GM19467 (cell line): ENCODE measurements around the gene WWOX.

Experiments
- ATAC-seq: cut with Tn5 transposase; IDR thresholded peaks from one replicate; pipeline ENCODE4 v1.9.1; 2021; ENCODE audit warnings: mild to moderate bottlenecking, moderate library complexity; ENCODE audit not compliant: unreplicated experiment

Gene WWOX

DNA sequence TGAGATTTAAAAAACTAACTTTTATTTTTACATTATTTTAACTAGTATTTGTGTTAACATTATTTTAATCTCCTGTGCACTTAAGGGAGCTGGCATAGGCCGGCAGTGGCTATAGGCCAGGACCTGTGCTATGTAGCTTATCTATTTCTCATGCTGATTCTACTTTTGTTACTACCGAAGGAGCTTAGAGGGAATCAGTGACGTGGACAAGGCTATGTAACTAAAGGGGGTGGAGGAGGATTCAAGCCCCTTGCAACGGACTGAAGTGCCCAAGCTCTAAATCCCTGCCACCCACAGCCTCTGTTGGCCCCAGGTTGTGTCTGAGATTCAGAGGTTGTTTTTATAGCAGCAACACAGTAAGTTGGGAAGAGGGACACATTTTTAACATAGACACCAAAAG is 356.4 kb downstream of the WWOX start:
- no peak for ATAC-seq

DNA sequence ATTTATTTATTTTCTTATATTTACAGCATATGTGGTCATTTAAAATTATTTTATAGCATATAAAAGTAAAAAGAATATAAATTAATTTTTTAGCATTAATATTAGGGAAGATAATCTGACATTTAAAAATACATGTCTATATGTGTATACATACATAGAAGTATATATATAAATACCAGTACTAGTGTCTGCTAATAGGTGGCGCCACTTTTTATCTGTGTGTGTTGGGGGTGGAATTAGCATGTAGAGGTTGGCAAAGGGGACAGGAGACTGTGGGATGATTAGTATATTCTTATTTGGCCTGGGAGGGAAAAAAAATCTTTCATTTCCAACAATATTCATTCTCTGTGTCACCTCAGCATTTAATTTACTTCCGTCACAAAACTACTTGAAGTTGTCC is 359.1 kb downstream of the WWOX start:
- ATAC-seq, result no peak

DNA sequence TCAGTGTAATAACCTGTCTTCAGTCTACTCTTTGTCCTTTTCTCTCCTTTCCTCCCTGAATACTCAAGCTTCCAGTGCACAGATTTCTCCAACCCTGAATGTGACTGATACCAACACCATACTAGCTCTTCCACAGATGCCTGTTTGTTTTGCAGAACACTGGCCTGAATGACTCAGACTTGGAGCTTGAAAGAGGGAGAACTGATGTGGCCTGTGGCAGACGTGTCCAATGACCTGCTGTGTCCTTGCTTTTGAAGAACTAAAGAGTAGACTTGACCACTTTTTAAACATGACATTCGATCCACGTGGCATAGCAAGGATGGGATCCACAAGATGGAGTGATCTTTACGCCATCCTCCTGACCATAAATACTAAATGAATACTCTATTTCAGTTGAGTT is 361.0 kb downstream of the WWOX start:
- ATAC-seq, result no peak

DNA sequence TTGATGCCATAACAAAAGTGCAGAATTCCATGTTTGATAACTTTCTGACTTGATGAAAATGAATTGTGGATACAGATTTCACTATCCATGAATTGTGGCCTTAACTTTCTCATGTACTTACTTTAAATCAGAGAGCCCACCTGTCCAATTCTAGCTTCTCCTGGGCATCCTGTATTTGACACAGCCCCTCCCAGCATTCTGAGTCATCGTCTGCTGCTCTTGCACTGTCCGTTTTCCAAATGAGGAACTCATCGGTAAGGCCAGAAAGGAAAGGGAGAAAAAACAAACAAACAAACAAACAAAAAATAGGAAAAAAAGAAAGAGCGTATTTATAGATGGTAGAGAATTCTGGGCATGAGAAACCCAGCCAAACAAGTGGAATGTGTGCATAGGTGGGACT is 361.6 kb downstream of the WWOX start:
- ATAC-seq, result no peak

DNA sequence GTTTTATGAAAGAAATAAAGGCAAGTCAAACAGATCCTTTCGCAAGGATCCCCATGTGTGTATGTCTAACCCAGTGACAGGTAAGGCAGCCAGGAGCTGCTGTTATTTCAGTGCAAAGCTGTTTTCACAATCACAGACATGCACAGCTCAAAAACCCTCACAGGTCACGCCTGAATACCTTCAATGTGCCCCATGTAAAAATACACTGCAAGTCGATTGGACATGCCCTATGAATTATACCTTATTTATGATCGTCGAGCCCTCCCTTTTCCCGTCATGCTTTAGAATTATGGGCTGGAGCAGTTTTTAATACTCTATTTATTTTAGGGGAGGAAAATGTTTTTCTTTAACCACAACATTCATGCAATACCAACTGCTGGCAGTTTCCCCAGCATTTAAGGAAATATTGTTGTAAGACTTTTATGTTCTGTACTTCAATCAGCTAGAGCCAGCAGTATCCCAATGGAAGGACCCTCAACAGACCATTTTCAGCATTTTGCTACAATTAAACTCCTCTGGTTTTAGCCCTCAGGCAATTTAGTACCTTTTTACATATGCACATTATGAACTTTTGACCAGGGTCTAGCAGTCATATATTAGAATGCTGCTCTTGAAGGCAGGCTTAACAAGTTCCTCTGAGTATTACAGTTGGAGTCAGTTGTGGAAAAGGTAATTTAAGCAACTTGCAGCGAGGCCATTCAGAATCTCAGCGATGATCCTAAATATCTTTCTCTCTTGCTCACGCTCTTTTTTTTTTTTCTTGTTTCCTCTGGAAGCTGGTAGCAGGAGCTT is 362.2 kb downstream of the WWOX start:
- no peak for ATAC-seq

DNA sequence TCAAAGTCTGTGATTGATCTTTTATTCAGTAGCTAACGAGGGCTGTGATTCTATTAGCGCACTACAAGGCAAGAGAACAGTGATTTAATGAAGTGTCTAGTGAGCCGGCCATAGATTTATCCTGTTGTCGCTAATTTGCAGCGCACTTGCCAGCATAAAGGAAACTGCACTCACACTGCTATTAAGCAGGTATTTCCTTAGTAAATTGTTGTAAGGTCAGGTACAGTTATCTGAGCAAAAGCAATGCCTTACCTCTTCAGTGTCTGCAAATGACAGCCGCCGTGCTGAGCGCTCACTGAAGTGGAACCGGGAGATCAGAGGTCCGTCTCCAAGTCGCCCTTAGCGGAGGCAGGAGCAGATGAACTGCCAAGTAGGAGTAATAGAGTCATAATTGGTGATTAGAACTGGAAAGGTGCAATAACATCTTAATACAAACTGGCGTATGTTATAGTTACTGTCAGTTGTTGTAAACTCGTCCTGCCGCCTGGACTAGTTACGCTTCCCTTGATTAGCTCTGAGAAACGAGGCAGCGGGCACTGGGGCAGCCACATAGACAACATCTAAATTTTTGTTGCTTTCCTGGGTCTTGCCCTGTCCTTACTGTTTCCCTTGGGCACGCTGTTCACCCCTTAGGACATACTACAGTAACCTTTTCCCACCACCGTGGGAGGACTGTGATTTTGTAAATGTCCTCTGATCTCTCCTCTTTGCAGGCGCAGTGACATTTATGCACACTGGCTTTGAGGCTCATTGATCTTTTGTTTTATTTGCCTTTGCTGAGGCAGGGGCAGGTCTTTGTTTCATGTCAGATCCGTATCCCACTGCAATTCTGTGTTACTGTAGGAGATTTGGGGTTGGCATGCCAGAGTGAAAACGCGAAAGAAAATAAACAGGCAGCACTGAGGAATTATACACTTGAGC is 363.1 kb downstream of the WWOX start:
- ATAC-seq, result no peak

DNA sequence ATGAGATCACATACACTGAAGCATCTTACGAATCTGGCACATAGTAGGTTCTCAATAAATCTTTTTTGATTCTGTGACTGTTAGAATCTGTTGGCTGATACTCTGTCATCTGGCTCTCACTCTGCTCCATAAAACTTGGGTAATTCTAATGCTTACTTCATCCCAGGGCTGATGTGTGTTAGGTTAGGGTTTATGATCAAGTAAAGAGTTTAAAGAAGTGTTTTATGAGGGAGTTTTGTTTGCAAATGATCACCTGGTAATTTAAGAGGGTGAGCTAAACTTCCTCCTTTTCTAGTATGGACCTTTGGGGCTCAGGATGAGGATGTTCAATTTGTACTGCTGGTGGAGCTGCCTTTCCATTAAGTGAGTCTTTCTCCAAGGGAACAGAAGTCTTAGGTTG is 364.1 kb downstream of the WWOX start:
- no peak for ATAC-seq

DNA sequence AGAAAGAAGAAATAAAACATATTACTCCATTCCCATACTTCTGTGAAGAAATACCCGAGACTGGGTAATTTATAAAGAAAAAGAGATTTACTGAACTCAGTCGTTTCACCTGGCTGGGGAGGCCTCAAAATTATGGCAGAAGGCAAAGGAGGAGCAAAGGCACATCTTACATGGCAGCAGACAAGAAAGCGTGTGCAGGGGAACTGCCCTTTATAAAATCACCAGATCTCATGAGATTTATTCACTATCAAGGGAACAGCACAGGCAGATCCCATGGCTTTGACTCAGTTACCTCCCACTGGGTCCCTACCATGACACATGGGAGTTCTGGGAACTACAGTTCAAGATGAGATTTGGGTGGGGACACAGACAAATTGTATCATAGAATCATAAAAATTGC is 365.4 kb downstream of the WWOX start:
- ATAC-seq, result no peak

DNA sequence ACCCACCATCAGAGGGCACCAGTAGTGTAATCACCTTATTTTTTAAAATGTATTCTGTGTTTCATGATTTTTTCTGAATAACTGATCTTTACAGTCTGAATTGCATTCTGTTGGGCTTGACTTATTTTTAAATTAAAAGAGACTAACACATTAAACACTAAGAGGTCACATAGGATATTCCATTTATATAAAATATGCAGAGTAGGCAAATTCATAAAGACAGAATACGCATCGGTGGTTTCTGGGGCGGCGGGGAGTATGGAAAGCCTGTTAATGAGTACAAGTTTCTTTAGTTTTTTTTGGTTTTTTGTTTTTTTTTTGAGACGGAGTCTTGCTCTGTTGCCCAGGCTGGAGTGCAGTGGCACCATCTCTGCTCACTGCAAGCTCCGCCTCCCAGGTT is 366.3 kb downstream of the WWOX start:
- no peak for ATAC-seq

DNA sequence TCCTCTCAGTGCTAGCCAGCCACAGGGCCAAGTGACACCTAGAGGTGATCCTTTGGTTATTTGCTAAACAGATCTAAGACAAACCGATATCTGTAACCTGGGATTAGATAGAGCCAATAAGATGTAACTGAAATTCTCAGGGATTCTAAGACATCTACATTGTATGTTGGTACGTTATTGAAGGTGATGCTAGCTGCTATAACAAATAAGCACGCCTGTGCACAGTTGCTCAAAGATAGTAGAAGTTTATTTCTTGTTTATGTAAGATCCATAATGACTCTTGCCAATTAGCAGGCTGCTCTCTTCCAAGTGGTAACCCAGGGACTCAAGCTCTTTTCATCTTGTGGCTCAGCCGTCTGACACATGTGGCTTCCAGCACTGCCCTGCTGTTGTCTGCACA is 370.3 kb downstream of the WWOX start:
- no peak for ATAC-seq

DNA sequence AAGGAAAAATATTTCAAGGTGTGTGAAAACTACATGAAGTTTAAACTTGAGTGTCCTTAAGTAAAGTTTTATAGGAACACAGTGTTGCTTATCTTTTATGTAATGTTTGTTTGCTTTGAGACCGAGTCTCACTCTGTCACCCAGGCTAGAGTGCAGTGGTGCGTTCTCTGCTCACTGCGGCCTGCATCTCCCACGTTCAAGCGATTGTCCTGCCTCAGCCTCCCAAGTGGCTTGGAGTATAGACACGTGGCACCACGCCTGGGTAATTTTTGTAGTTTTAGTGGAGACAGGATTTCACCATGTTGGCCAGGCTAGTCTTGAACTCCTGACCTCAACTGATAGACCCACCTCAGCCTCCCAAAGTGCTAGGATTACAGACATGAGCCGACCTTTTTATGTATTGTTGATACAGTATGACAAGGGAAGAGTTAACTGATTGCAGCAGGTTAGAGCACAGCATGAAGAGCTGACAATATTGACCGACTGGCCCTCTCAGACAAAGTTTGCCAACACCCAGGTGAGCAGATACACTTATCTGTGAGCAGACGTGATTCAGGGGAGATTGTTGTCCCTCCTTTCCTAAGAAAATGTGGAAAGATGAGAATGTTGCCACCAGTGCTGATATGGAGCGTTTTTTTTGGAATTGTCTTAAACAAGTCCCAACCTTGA is 373.7 kb downstream of the WWOX start:
- ATAC-seq, result no peak

DNA sequence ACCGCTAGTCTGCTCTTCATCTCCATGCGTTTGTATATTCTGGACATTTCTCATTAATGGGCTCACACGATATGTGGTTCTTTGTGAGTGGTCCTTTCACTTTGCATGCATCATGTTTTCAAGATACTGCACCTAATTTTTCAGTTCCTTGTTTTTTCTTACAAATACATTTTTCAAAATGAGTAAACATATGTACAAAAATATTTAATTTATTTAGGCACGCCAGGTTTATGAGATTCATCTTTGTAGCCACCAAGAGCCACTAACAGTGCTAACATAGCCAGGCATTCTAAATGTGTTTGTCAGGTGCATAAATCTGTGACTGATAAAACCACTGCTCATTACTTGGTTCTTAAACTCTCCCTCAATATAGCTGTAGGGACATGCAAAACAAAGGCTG is 375.3 kb downstream of the WWOX start:
- ATAC-seq, result peak; percentile 57

DNA sequence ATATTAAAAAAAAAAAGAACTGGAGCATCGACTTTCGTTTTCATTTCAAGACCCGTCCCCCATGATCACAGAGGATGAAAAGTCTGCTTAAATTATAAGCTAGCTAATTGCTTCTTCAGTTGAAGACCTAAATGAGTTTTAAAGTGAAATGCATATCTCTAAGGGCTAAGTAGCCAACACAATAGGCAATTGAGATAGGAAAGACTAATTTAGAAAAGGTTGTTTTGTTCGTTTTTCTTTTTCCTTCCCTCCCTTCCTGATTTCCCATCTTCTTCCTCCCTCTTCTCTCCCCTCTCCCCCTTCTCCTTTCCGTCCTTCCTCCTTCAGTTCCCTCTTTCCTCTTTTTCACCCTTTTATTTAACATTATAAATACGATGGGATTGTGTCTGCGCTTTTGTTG is 377.2 kb downstream of the WWOX start:
- no peak for ATAC-seq

DNA sequence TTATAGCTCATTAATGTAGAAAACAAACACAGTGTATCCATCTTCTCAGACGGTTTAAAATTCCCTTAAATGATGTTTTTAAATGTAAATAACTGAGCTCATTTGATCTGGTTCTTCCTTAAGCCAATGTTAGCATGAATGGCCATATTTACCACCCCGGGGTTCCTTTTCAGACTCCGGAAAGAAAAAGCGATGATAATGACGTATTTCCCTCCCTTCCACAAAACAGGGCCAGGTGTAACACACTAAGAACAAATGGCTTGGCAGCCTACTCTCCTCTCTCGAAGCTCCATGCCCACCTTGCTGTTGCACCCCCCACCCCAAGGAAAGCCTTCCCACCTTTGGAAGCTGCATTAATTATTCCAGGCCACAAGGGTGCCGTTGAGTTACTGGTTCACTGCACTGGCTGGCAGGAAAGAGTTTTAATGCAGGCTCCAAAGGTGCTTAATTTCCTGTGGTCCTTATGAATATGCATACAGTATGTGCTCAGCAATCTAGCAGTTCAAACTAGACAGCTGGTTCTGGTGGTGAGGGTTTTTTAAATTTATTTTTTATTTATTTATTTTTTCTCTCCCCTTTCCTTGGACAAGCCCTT is 378.9 kb downstream of the WWOX start:
- ATAC-seq, result no peak

DNA sequence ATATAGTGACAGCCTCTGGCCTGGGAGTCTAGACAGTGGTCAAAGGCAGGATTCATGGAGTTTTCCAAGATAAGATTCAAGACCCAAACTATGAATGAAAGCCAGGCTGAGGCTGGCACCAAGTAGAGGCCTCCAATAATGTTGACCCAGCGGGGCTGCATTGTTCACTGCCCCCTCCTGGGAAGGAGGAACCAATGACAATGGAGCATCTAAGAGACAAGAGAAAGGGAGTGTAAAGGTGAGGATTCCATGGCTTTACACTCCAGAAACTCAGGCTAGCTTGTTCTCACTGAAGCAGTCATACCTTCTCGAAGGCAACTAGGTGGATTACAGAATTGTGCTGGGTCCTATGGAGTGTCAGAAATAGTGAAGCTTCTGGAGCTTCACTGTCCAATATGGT is 380.3 kb downstream of the WWOX start:
- no peak for ATAC-seq

DNA sequence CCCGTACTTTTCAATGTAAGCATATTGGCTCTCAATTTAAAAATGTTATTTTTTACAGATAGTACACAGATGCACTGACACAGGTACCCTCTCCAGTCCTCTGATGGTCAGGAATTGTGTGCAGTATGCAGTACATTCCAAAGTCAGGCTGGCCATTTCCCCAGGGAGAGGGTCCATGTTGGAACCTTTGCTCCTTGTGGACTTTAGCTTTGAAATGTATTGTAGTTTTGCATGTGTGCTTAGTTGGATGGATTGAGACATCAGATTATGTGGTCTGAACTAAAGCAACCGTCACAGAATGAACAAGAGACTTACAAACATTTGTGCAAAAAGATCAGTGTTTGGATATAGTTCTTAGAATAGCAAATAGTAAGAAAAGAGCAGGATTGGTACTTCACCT is 381.1 kb downstream of the WWOX start:
- ATAC-seq, result no peak

DNA sequence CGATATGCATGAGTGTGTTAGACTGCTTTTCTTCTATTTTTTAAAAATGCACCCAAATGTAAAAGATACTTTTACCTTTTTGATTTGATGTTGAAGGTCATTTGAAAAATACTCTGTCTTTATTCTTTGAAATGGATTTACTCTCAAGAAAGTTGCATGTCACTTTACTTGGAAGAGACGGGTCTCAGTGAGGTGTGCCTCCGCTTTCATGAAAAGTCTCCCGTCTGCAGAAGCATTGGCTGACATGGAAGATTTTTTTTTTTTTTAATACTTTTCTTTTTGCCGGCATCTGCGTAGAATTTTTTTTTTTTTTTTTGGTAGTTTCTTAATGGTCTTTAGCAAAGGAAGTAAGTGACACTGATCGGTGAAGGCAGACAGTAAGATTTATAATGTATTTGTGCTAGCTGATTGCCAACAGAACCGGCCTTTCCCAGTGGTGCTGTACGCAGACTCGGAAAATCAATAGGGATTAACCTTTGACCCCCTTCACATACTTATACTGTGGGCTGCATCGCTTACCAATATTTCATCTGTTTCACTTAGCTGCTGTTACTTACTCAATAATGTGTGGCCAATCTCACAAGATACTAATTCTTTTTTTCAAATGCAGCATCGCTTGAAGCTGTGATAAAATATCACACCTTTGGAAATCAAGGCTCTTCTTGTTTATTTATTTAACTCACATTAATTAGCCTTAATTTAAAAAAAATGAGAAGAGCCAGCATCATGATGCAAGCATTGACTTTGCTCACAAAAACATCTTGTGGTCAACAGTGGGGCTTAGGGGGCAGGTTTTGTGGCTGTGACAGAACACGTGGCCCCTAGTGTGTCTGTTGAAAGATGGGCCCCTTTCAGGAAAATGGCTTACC is 383.9 kb downstream of the WWOX start:
- ATAC-seq, result no peak

DNA sequence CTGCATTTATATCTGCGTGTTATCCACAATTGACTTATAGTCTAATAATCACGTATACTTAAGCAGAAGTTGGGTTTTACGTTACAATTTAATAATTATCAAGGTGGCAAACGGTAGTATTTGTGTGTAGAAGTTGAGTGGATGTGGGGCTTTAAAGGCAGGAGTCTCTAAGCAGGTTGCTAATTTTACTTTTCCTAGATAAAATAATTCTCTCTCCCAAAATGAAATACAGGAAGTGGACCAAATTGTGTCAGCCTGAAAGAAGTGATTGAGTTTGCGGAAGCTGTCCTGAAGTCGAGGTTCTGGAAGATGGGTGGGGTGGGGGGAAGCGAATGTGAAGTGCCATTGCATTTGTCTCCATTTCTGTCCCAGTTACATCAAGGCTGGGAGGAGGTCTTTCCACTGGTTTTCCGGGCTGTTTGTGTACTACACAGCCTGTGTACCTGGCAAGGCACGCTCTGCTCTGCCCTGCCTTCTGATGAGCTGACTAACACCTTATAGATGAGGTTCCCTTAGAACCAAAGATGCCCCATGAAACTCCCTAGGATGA is 385.1 kb downstream of the WWOX start:
- ATAC-seq, result no peak

DNA sequence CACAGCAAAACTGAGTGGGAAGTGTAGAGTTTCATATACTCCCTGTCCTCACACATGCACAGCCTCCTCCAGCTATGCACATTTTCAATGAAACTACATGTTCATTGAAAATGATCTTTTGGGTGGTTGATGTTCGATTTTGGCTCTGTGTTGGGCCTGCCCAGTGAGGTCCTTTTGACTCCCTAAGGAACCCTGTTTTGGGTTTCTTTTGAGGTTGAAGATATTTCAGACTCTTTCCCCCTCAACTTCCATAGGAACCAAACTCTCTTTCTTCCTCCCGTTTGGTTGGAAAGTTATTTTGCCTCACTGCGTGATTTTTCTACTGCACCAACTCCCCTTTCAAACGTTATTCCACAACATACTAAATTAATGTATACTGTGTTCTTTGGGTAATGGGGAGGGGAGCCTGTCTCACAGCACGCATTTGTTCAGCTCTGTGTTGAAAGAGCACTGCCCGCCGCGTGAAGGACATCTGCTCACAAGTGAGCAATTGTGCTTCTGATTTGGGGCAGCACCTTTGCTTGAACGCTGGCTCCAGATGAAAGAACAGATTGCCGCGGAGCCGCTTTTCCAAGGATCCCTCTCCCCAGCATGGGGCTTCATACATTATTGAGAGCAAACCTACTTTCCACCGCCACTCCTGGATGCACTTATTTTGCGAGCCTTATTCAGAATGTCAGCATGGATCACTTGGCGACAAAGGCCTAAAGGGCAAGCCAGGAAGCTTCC is 385.9 kb downstream of the WWOX start:
- ATAC-seq, result no peak

DNA sequence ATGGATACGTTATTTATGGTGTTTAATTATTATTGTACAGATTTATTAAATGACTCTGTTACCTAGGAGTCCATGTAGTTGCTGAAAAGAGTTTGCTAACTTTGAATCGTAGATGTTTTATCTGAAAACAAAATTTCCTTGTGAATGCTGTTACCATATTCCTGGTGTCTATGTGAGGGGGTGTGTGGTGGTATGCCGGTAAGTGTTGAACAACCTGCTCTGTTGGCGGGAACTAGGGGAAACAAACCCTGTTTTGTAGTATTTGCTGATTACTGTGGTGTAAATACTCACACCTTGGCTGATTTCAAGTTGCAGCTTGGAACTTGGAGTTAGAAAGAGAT is 386.4 kb downstream of the WWOX start:
- no peak for ATAC-seq
